ENCODE data around the gene SMIM43.

Gene SMIM43

DNA sequence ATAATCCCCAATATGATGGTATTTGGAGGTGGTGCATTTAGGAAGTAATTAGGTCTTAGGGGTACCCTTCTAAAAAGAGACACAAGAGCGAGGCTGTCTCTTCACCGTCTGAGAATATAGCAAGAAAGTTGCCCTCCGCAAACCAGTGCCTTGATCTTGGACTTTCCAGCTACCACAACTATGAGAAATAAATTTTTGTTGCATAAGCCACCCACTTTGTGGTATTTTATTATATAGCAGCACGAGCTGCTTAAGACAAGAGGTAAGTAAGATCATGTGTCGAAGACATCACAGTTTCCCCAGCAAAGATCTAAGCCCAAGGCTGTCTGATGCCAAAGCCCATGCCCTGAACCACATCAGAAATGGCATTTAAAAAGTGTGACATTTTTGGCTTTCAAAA is 26.5 kb upstream of the SMIM43 start:
- DNase-seq (ENCODE audit: low read depth, low spot score): peak; percentile 89
- H3K4me3 ChIP-seq (ENCODE audit: low read depth, low read length): no peak overlapping the region
- in situ Hi-C loops (cut with HindIII; ENCODE audit: low sequenced_read_pairs): no loop called here
- TF ChIP-seq, protein P1, sequence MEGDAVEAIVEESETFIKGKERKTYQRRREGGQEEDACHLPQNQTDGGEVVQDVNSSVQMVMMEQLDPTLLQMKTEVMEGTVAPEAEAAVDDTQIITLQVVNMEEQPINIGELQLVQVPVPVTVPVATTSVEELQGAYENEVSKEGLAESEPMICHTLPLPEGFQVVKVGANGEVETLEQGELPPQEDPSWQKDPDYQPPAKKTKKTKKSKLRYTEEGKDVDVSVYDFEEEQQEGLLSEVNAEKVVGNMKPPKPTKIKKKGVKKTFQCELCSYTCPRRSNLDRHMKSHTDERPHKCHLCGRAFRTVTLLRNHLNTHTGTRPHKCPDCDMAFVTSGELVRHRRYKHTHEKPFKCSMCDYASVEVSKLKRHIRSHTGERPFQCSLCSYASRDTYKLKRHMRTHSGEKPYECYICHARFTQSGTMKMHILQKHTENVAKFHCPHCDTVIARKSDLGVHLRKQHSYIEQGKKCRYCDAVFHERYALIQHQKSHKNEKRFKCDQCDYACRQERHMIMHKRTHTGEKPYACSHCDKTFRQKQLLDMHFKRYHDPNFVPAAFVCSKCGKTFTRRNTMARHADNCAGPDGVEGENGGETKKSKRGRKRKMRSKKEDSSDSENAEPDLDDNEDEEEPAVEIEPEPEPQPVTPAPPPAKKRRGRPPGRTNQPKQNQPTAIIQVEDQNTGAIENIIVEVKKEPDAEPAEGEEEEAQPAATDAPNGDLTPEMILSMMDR (IDR thresholded peaks at IDR 0.05; ENCODE audit: low read depth, low read length): no peak

DNA sequence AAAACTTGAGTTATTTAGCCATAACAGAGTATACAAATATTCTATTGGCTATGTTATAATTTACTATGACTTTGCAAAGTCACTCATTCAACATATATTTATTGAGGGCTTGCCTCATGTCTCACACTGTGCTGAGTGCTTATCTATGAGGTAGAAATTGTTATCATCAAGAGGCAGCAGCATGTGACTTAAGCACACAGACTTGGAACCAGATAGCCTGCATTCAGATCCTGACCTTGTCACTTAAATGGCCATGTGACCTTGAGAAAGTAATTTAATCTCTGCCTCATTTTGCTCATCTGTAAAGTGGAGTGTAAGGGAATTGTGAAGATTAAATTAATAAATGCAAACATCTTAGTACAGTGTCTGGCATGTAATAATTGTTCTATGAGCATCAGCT is 26.0 kb upstream of the SMIM43 start:
- H3K4me3 ChIP-seq (ENCODE audit: low read depth, low read length): no peak overlapping the region
- peak; percentile 29 for DNase-seq (ENCODE audit: low read depth, low spot score)
- TF ChIP-seq, protein P1 (IDR thresholded peaks at IDR 0.05; ENCODE audit: low read depth, low read length): no peak
- in situ Hi-C loops (cut with HindIII; ENCODE audit: low sequenced_read_pairs): no loop called here

DNA sequence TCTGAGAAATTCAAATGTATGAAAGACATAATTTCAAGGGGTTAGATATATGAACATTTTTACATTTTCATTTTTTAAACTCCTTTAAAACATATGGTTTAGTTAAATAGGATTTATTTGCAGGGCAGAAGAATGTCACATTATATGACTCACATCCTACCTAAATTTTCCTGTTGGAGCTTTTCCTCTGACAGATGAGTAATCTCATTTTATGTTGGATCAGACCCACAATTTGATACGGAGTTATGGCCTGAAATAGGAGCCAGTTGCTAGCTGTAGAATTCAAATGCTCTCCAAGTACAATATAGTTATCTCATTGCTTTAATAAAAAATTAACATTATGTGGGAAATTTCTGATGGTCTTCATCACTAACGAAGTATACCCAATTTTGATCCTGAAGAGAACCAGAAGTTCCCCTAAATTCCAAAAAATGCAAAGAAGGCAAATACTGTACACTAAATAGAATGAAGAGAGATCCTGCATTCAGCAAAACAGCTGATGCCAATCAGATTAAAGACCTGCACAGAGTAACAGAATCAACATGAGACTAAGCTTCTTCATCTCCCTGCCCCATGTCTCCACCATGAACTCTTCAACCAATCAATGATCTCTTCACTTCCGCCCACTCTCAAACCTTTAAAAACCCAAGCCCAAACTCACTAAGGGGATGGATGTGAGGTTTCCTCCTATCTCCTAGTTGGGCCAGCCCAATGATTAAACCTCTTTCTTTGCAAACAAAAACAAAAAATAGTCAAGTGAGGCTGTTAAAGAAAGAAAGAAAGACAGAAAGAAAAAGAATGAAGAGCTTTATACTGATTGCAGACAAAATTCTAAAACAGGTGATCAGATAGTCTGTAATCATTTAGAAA is 25.2 kb upstream of the SMIM43 start:
- in situ Hi-C loops (cut with HindIII; ENCODE audit: low sequenced_read_pairs): no loop called here
- no peak overlapping the region for H3K4me3 ChIP-seq (ENCODE audit: low read depth, low read length)
- TF ChIP-seq, protein P1 (IDR thresholded peaks at IDR 0.05; ENCODE audit: low read depth, low read length): no peak
- peak; percentile 83 for DNase-seq (ENCODE audit: low read depth, low spot score)

- H3K4me3 ChIP-seq (ENCODE audit: low read depth, low read length): no peak overlapping the region
- TF ChIP-seq, protein P1 (IDR thresholded peaks at IDR 0.05; ENCODE audit: low read depth, low read length): no peak
- no peak for DNase-seq (ENCODE audit: low read depth, low spot score)
- in situ Hi-C loops (cut with HindIII; ENCODE audit: low sequenced_read_pairs): no loop called here
Measured at GRCh38 chr4:121789455-121789854, 24.5 kb upstream of the SMIM43 start.

DNA sequence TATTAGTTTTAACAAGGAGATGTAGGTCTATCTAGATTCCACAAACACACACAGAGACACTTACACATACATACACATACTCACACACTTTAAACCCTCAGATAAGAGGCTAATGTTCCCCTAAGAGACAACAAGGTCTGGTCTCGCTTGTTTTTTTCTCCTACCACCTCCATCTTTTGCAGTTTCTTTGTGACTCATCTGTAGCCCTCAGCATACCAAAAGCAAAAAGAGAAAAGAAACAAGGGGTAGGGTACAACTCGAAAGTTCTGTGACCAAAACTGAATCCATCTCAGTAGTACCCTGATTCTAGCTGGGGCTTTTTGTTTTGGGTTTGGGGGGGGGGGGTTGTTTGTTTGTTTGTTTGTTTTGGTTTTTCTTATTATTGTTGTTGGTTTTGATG is 23.9 kb upstream of the SMIM43 start:
- TF ChIP-seq, protein P1 (IDR thresholded peaks at IDR 0.05; ENCODE audit: low read depth, low read length): no peak
- in situ Hi-C loops (cut with HindIII; ENCODE audit: low sequenced_read_pairs): no loop called here
- no peak overlapping the region for H3K4me3 ChIP-seq (ENCODE audit: low read depth, low read length)
- DNase-seq (ENCODE audit: low read depth, low spot score): no peak

DNA sequence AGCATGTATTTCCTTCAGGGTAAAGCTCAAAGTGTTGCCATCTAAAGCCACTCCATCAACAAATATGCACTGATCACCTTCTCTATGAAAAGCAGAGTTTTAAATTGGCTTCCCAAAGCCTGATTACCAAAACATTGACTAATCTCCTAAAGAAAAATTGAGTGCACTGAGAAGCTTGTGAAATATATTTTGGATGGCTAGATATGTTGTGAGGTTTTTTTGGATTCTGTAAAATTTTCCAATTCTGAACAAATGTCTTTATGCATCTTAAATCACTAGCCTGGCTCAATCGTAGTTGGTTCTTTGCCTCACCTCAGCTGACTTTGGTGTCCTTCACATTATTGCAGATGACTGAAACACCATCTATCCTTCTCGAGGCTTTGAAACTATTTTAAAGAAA is 21.3 kb upstream of the SMIM43 start:
- TF ChIP-seq, protein P1 (IDR thresholded peaks at IDR 0.05; ENCODE audit: low read depth, low read length): no peak
- in situ Hi-C loops (cut with HindIII; ENCODE audit: low sequenced_read_pairs): no loop called here

More for the DNA sequence above, 21.3 kb upstream of the SMIM43 start:
- no peak overlapping the region for H3K4me3 ChIP-seq (ENCODE audit: low read depth, low read length)
- no peak for DNase-seq (ENCODE audit: low read depth, low spot score)

Measured in astrocyte of the spinal cord (primary cell).